ENCODE data around the gene DYNLT4. TPM values are rescaled to one million over a fixed set of nuclear protein-coding genes. Genes with fewer than 3 reads are reported as not detected.
"Not testable (repeated sequence)": the region's sequence is repeated elsewhere in the genome, so short reads cannot be mapped to it uniquely, and the experiment has no call there.

The DYNLT4 gene
- total RNA-seq, 1 donor from 2014 or later, result 0.35 TPM

- no peak for ATAC-seq
- DNase-seq, result no peak
- intact Hi-C loops (cut with micrococcal nuclease), result no loop called here
Measured at GRCh38 chr1:44777547-44777946, 29.6 kb downstream of the DYNLT4 start.

DNA sequence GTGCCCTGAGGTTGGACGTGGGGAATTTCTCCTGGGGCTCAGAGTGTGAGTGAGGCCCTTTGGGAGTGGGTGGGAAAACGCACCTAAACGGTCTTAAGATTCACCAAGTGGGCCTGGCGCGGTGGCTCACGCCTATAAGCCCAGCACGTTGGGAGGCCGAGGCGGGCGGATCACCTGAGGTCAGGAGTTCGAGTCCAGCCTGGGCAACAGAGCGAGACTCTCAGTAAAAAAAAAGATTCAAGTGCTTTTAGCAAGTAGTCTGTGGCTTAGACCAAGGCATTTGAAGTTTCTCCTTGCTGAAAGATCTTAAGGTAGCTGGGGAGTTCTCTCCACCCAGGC lies 30.5 kb downstream of the DYNLT4 start:
- intact Hi-C loops (cut with micrococcal nuclease), result no loop called here
- DNase-seq (no peak), ATAC-seq (no peak)

- intact Hi-C loops (cut with micrococcal nuclease), result no loop called here
- ATAC-seq (peak; percentile 16), DNase-seq (no peak)
Measured at GRCh38 chr1:44775930-44776729, 31.0 kb downstream of the DYNLT4 start.

GRCh38 chr1:44775078-44775929 lies 31.8 kb downstream of the DYNLT4 start, which contains the start of gene RPS8:
Gene RPS8 (plus strand): TSS chr1:44775540. CDS start chr1:44775597, 57 bp downstream.
- DNase-seq (peak; percentile 92), ATAC-seq (peak; percentile 94)
- intact Hi-C loops (cut with micrococcal nuclease), result no loop called here

- intact Hi-C loops (cut with micrococcal nuclease); ATAC-seq; DNase-seq: not testable (repeated sequence)
Measured at GRCh38 chr1:44766421-44766820, 40.7 kb downstream of the DYNLT4 start.

DNA sequence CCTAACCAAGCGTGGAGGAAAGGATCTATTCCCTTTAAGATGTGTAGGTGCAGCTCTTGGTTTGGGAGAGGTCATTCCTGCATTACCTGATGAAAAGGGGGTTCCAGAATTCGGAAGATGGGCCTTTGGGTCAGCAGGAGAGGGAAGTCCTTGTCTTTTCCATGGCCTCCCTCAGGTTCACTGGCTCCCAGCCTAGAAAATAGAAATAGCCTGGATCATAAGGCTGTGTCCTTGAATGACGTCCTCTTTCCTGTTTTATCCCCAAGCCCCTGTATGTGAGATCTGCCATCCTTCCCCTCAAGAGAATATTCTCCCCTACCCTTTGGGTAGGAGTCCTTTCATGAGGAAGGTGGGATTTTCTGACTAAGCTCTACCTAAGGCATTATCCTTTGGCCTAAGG lies 46.3 kb downstream of the DYNLT4 start:
- intact Hi-C loops (cut with micrococcal nuclease), result no loop called here
- ATAC-seq (peak; percentile 80), DNase-seq (no peak)

- intact Hi-C loops (cut with micrococcal nuclease), result no loop called here
- ATAC-seq (no peak), DNase-seq (no peak)
Measured at GRCh38 chr1:44759077-44759476, 48.1 kb downstream of the DYNLT4 start.

- DNase-seq (no peak), ATAC-seq (no peak)
- intact Hi-C loops (cut with micrococcal nuclease), result no loop called here
Measured at GRCh38 chr1:44757420-44757819, 49.7 kb downstream of the DYNLT4 start.

Other genes starting within 250 kb of the DYNLT4 start
- gene TMEM53, start 132.9 kb downstream of the DYNLT4 start, total RNA-seq, result 9.1 TPM
- 0.92 TPM for gene ARMH1, start 132.6 kb downstream of the DYNLT4 start, total RNA-seq
- not detected for gene RNU5D-1, start 76.2 kb downstream of the DYNLT4 start, total RNA-seq
- 0.87 TPM for gene KIF2C, start 67.5 kb downstream of the DYNLT4 start, total RNA-seq
- gene RPS8, start 31.8 kb downstream of the DYNLT4 start, total RNA-seq, result 727 TPM
- 0.12 TPM for gene BEST4, start 19.2 kb downstream of the DYNLT4 start, total RNA-seq
- 7.5 TPM for gene PLK3, start 7.0 kb downstream of the DYNLT4 start, total RNA-seq
- 2.5 TPM for gene BTBD19, start 1.2 kb upstream of the DYNLT4 start, total RNA-seq
- 0.40 TPM for gene PTCH2, start 35.9 kb upstream of the DYNLT4 start, total RNA-seq
- 41.5 TPM for gene EIF2B3, start 179.2 kb upstream of the DYNLT4 start, total RNA-seq
- gene HECTD3, start 204.0 kb upstream of the DYNLT4 start, total RNA-seq, result 23.7 TPM
- gene UROD, start 204.9 kb upstream of the DYNLT4 start, total RNA-seq, result 84.8 TPM